NK-92 (cell line): ENCODE data around the gene CLDN6.

Experiments used
- DNase-seq: peaks from one replicate; lab custom pipeline; 2025; ENCODE audit not compliant: unreplicated experiment; lab: John Stamatoyannopoulos, UW

CLDN6 gene

GRCh38 chr16:3028716-3029319 is 10.8 kb upstream of the CLDN6 start:
- DNase-seq, result no peak

DNA sequence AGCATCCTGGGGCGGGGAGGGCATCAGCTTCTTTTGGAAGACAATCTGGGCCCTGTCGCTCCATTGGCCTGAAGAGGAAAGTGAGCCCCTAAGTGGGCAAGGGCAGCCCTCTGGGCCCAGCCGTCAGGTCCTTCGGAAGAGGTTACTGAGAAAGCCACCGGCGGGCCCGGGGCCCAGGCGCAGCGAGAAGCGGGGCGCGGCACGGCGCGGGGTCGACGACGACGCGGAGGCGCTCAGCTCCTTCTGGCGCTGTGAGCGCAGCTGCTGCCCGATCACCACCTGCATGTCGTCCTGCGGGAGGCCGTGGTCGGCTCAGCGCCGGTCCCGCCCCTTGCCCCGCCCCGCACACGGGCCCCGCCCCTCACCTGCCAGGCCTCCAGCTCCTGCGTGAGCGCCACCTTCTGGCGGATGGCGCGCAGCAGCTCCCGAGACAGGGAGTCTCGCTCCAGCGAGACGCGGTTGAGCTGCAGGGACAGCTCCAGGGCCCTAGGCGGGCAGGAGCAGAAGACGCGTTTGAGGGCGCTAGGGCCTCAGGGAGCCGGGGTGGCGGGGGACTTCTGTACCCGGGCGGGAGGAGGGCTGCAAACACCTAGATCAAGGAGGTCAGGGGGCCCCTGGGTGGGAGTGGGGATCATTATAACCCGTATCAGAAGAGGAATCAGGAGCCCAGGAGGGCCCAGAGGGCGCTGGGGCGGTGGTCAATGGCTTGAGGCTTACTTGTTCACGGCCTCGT is 10.2 kb upstream of the CLDN6 start:
- peak; percentile 41 for DNase-seq

GRCh38 chr16:3027489-3027795 is 9.5 kb upstream of the CLDN6 start:
- no peak for DNase-seq

DNA sequence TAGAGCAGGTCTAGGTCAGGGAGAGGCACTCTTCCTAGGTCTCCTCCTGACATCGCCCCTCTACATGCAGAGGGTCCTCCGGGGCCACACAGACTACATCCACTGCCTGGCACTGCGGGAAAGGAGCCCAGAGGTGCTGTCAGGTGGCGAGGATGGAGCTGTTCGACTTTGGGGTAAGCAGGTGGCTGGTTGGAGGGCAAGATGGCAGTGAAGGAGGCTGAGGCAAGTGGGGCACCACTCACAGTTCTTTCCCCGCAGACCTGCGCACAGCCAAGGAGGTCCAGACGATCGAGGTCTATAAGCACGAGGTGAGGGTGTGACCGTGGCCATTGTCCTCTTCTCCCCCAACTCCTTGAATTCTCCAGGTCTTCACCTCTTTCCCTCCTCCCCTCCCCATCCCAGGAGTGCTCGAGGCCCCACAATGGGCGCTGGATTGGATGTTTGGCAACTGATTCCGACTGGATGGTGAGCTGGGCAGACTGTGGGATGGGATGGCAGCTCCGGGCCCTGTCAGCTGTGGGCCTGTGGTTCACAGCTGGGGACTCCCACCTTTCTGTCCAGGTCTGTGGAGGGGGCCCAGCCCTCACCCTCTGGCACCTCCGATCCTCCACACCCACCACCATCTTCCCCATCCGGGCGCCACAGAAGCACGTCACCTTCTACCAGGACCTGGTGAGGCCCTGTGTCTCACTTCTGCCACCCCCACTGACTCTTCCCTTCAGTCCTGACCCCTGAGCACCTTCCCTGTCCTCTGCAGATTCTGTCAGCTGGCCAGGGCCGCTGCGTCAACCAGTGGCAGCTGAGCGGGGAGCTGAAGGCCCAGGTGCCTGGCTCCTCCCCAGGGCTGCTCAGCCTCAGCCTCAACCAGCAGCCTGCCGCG is 8.9 kb upstream of the CLDN6 start:
- no peak for DNase-seq

- DNase-seq, result no peak
These were observed 8.0 kb upstream of the CLDN6 start for GRCh38 chr16:3026003-3026378.

- no peak for DNase-seq
These were observed 7.3 kb upstream of the CLDN6 start for GRCh38 chr16:3025032-3026002.

DNA sequence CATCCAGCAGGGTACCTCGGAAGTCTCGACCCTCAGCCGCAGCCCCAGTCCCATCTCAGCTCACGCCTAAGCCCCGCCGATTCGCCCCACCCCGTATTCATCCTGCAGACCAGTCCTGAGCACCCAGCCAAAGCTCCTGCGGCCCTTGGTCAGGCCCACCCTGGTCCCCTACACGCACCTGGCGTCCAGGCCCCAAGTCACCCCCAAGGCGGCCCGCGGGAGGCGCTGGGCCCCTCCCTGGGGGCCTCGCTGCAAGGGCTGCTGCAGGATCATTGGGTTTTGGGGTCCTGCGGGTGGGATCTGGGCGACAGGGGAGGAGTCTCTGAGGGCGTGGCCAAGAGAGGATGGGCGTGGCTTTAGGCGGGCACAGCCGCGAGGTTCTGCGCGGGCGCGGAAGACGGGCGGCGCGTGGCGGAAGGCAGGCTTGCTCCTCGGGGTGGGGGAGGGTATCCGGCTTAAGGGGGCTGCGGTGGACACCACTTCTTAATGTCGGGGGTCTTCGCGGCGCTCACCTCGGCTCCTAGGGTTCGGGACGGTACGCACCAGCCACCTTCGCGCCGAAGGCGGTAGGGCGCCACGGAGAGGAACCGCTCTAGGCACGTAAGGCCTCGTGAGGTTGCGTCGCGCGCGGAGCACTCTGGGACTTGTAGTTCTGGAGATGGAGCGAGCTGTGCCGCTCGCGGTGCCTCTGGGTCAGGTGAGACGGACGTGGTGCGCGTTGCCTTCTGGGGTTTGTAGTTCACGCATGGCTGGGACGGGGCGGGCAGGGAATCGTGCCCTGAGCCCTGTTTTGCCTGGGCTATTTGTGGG is 5.9 kb upstream of the CLDN6 start, which contains the start of the genes HCFC1R1 and THOC6:
HCFC1R1 (minus strand) TSS at position 274 of the 810 bp plus-strand sequence; CDS start at position 273, 1 bp downstream.
THOC6 (plus strand) TSS at position 367 of the 810 bp plus-strand sequence; CDS start at position 659, 292 bp downstream.
- peak; percentile 65 for DNase-seq

DNA sequence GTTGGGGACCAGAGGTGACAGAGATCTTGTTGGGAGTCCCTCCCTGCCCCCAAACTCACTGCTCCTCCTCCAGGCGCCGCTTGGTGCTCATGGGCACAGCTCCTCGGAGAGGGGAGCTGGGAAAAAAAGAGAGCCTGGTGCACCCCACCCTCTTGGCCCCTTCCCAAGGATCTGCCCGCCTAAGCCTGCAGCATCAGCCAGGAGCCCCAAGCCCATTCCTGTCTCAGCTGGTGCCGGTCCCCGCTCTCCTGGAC is 5.4 kb upstream of the CLDN6 start:
- no peak for DNase-seq

- DNase-seq, result no peak
These were observed 4.9 kb upstream of the CLDN6 start for GRCh38 chr16:3022684-3023414.

DNA sequence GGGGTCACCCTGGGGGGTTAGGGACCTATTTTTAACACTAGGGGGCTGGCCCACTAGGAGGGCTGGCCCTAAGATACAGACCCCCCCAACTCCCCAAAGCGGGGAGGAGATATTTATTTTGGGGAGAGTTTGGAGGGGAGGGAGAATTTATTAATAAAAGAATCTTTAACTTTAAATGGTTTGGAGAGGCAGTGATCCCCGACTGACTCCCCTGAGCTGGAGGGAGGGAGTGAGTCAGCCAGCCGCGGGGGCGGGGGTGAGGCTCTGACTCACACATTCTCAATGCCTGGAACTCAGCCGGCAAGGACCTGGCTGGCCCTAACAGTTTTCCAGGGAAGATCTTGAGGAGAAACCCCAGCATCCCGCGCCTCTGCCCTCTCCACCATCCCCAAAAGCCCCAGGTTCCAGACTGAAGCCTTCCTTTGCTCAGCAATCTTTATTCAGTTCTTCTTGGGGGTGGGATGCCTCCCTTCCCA is 4.3 kb upstream of the CLDN6 start:
- no peak for DNase-seq

DNA sequence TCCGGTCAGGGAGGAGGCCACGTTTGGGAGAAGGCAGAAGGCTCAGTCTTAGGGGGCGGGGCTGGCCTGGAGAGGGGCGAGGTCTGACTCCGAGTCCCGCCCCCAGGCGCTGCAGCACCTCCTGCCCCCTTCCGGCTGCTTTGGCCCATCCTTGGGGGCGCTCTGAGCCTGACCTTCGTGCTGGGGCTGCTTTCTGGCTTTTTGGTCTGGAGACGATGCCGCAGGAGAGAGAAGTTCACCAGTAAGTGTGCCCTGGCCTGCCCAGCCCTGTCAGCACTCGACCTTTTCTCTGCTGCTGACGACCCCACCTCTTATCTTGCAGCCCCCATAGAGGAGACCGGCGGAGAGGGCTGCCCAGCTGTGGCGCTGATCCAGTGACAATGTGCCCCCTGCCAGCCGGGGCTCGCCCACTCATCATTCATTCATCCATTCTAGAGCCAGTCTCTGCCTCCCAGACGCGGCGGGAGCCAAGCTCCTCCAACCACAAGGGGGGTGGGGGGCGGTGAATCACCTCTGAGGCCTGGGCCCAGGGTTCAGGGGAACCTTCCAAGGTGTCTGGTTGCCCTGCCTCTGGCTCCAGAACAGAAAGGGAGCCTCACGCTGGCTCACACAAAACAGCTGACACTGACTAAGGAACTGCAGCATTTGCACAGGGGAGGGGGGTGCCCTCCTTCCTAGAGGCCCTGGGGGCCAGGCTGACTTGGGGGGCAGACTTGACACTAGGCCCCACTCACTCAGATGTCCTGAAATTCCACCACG is 3.6 kb upstream of the CLDN6 start:
- no peak for DNase-seq

DNA sequence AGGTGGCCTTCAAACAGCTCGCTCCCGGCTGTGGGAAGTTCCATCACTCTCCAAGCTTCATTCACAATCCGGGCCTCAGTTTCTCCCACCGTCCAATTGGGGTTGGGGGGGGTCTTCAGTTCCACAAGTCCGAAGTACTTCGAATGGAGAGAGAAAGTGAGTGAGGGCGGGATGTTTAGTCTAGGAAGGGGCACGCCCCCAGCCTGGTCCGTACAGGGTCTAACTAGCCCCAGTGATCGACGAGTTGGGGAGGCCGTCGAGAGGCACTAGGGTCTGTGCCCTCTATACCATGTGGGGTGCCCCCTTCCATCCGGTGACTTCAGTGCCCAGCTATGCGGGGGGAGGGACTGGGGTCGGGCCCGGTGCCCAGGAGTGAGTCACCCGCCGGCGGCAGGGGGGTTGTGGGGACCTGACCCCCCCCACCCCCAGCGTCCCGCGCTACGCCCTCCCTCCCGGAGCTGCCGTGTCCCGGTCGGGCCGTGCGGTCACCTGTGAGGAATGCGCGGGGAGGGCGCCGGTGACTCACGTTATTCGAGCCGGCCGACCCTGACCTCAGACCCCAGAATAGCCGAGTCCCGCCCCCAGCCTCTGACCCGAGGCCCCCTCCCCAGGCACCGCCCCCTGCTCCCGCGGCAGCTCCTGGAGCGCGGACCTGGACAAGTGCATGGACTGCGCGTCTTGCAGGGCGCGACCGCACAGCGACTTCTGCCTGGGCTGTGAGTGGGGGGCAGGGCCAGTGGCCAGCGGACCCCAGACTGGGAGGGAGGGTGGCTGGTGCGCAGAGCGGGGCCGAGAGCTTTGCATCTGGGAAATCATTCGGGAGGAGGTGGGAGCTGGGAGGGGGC is 2.8 kb upstream of the CLDN6 start:
- no peak for DNase-seq

DNA sequence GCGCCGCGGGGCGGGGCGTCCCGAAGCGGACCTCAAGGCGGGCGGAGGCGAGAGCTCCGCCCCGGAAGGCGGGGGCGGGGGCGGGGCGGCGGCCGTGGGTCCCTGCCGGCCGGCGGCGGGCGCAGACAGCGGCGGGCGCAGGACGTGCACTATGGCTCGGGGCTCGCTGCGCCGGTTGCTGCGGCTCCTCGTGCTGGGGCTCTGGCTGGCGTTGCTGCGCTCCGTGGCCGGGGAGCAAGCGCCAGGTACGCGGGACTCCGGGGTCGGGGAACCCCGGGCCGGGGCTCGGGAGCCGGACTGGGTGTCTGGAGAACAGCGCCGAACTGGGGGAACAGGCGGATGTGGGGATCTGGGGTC is 2.2 kb upstream of the CLDN6 start, which contains the start of gene TNFRSF12A:
TNFRSF12A (plus strand) TSS at position 122 of the 357 bp plus-strand sequence; CDS start at position 152, 30 bp downstream.
- DNase-seq, result no peak

DNA sequence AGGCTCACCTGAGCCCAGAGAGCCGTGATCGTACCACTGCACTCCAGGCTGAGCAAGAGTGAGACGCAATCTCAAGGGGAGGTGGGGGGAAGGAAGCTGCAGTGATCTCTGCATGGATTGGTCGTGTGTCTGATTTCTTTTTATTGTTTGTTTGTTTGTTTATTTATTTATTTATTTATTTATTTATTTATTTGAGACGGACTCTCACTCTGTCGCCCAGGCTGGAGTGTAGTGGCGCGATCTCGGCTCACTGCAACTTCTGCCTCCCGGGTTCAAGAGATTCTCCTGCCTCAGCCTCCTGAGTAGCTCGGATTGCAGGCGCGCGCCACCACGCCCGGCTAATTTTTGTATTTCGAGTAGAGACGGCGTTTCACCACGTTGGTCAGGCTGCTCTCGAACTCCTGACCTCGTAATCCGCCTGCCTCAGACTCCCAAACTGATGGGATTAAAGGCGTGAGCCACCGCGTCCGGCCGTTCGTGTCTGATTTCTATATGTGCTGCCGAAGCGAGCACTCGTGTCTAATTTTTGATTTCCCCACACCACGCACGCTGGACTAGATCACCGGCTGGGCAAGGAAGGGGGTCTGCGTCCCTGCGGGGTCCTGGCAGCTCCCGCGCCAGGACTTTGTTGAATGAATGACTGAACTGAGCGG is 1.7 kb upstream of the CLDN6 start:
- no peak for DNase-seq

GRCh38 chr16:3017344-3017743 is 639 bp downstream of the CLDN6 start:
- DNase-seq, result no peak

GRCh38 chr16:3015865-3016521 is 2.0 kb downstream of the CLDN6 start:
- no peak for DNase-seq

- no peak for DNase-seq
These were observed 3.0 kb downstream of the CLDN6 start for GRCh38 chr16:3014971-3015370.
